Measurements from ENCODE around the gene ADNP. TPM values are rescaled to one million over a fixed set of nuclear protein-coding genes. Genes with fewer than 3 reads are reported as not detected.

ADNP gene
- total RNA-seq, 1 donor from 2014 or later: 60.2 TPM

GRCh38 chr20:50916934-50917333 is 14.3 kb downstream of the ADNP start:
- no peak for TF ChIP-seq CTCF (IDR thresholded peaks at IDR 0.05)
- Mint-ChIP-seq H3K27ac (ENCODE audit: unreplicated experiment) (peak overlapping the region; percentile 61), H3K9me3 (ENCODE audit: low read depth) (no peaks in the 10 kb centered on the region), H3K4me1 (ENCODE audit: low read depth) (peaks cover 73% of the 10 kb centered on the region), H3K27me3 (ENCODE audit: low read depth) (no peaks in the 10 kb centered on the region), H3K36me3 (ENCODE audit: low read depth) (no peaks in the 10 kb centered on the region), H3K4me3 (ENCODE audit: unreplicated experiment) (no peak overlapping the region)
- DNase-seq (ENCODE audit: low spot score): no peak

GRCh38 chr20:50916257-50916656 is 15.0 kb downstream of the ADNP start:
- no peaks in the 10 kb centered on the region for H3K27me3 Mint-ChIP-seq (ENCODE audit: low read depth)
- peaks cover 73% of the 10 kb centered on the region for H3K4me1 Mint-ChIP-seq (ENCODE audit: low read depth)
- no peaks in the 10 kb centered on the region for H3K36me3 Mint-ChIP-seq (ENCODE audit: low read depth)
- TF ChIP-seq CTCF (IDR thresholded peaks at IDR 0.05): no peak
- H3K9me3 Mint-ChIP-seq (ENCODE audit: low read depth): no peaks in the 10 kb centered on the region
- peak overlapping the region; percentile 65 for H3K27ac Mint-ChIP-seq (ENCODE audit: unreplicated experiment)
- H3K4me3 Mint-ChIP-seq (ENCODE audit: unreplicated experiment): no peak overlapping the region
- DNase-seq (ENCODE audit: low spot score): no peak

- no peak for DNase-seq (ENCODE audit: low spot score)
- no peak for TF ChIP-seq CTCF (IDR thresholded peaks at IDR 0.05)
- H3K27ac Mint-ChIP-seq (ENCODE audit: unreplicated experiment): peak overlapping the region; percentile 82
- peaks cover 2% of the 10 kb centered on the region for H3K36me3 Mint-ChIP-seq (ENCODE audit: low read depth)
- H3K4me1 Mint-ChIP-seq (ENCODE audit: low read depth): peaks cover 74% of the 10 kb centered on the region
- no peaks in the 10 kb centered on the region for H3K27me3 Mint-ChIP-seq (ENCODE audit: low read depth)
- no peaks in the 10 kb centered on the region for H3K9me3 Mint-ChIP-seq (ENCODE audit: low read depth)
- H3K4me3 Mint-ChIP-seq (ENCODE audit: unreplicated experiment): no peak overlapping the region
Observed at GRCh38 chr20:50915424-50915823, 15.8 kb downstream of the ADNP start.

GRCh38 chr20:50913690-50914375 is 17.4 kb downstream of the ADNP start:
- Mint-ChIP-seq H3K27me3 (ENCODE audit: low read depth) (no peaks in the 10 kb centered on the region), H3K4me1 (ENCODE audit: low read depth) (peaks cover 77% of the 10 kb centered on the region), H3K36me3 (ENCODE audit: low read depth) (peaks cover 2% of the 10 kb centered on the region), H3K9me3 (ENCODE audit: low read depth) (no peaks in the 10 kb centered on the region), H3K27ac (ENCODE audit: unreplicated experiment) (peak overlapping the region; percentile 46), H3K4me3 (ENCODE audit: unreplicated experiment) (no peak overlapping the region)
- no peak for DNase-seq (ENCODE audit: low spot score)
- TF ChIP-seq CTCF (IDR thresholded peaks at IDR 0.05): no peak

GRCh38 chr20:50911716-50912115 is 19.5 kb downstream of the ADNP start:
- Mint-ChIP-seq H3K4me3 (ENCODE audit: unreplicated experiment) (no peak overlapping the region), H3K27me3 (ENCODE audit: low read depth) (no peaks in the 10 kb centered on the region), H3K4me1 (ENCODE audit: low read depth) (peaks cover 68% of the 10 kb centered on the region), H3K27ac (ENCODE audit: unreplicated experiment) (peak overlapping the region; percentile 55), H3K36me3 (ENCODE audit: low read depth) (peaks cover 3% of the 10 kb centered on the region), H3K9me3 (ENCODE audit: low read depth) (no peaks in the 10 kb centered on the region)
- DNase-seq (ENCODE audit: low spot score): no peak
- TF ChIP-seq CTCF (IDR thresholded peaks at IDR 0.05): no peak

Measured in chondrocyte (in vitro differentiated cells).